Thyroid gland (tissue), 4 donors: Measurements from ENCODE around the gene TTC9B.

Experiments used
- CTCF ChIP-seq, 6 experiments: fragments of 200-600 bp in 3 of 6; fragments of 450-650 bp in 3 of 6; sonication (generic) in 3 of 6; IDR thresholded peaks; one replicate each; pipeline ENCODE4 v1.5.1; 2016 to 2019; ENCODE audit warnings: antibody characterized with exemption in 6 of 6, mild to moderate bottlenecking in 2 of 6, inconsistent platforms in 1 of 6, moderate library complexity in 1 of 6
- POLR2A ChIP-seq, 2 donors: fragments of 450-650 bp; IDR thresholded peaks; one replicate each; pipeline ENCODE4 v1.6.1; 2017; ENCODE audit warnings: antibody characterized with exemption in 2 of 2, mild to moderate bottlenecking in 2 of 2, moderate library complexity in 1 of 2

- TF ChIP-seq POLR2A (IDR thresholded peaks at IDR 0.05) = no peak
- no peak for TF ChIP-seq CTCF (IDR thresholded peaks at IDR 0.05)
Measured at GRCh38 chr19:40228346-40228745, 10.2 kb upstream of the TTC9B start.
